SK-N-SH treated with all-trans-retinoic acid at 6 μM for 48 hours (cell line): ENCODE data around the gene TGFBI.

Source experiments
- ATAC-seq: fragments of 200-7000 bp; cut with Tn5 transposase; 3 replicates; pipeline ENCODE4 v1.9.1; 2020; ENCODE audit warnings: mild to moderate bottlenecking, moderate library complexity
- BACH2 ChIP-seq: fragments of 250-450 bp; sonication (Bioruptor Pico); IDR thresholded peaks from 2 replicates; pipeline ENCODE4 v1.9.0; 2021; ENCODE audit warnings: mild to moderate bottlenecking, borderline replicate concordance
- CSDC2 ChIP-seq: fragments of 250-450 bp; sonication (Bioruptor Pico); IDR thresholded peaks from 2 replicates; pipeline ENCODE4 v1.5.0; 2020; ENCODE audit warnings: mild to moderate bottlenecking, moderate library complexity
- ESRRG ChIP-seq: fragments of 250-450 bp; sonication (Bioruptor Pico); IDR thresholded peaks from 2 replicates; pipeline ENCODE4 v1.6.1; 2021; ENCODE audit warnings: mild to moderate bottlenecking
- GLIS3 ChIP-seq: fragments of 250-450 bp; sonication (Bioruptor Pico); IDR thresholded peaks from 2 replicates; pipeline ENCODE4 v1.5.0; 2020; ENCODE audit warnings: mild to moderate bottlenecking, moderate library complexity
- ISL1 ChIP-seq: fragments of 250-450 bp; sonication (Bioruptor Pico); IDR thresholded peaks from 2 replicates; pipeline ENCODE4 v2.1.2; 2022; ENCODE audit warnings: mild to moderate bottlenecking, moderate library complexity
- OSR1 ChIP-seq: fragments of 250-450 bp; sonication (Bioruptor Pico); IDR thresholded peaks from 2 replicates; pipeline ENCODE4 v1.8.0; 2022; ENCODE audit warnings: moderate library complexity, mild to moderate bottlenecking, inconsistent platforms
- RARB ChIP-seq: fragments of 250-450 bp; sonication (Bioruptor Pico); IDR thresholded peaks from 2 replicates; pipeline ENCODE4 v1.8.0; 2021; ENCODE audit warnings: mild to moderate bottlenecking, moderate library complexity
- SNAI2 ChIP-seq: fragments of 250-450 bp; sonication (Bioruptor Pico); IDR thresholded peaks from 2 replicates; pipeline ENCODE4 v1.5.0; 2020; ENCODE audit warnings: mild to moderate bottlenecking, moderate library complexity
- TCF4 ChIP-seq: fragments of 250-450 bp; sonication (Bioruptor Pico); IDR thresholded peaks from 2 replicates; pipeline ENCODE4 v1.8.0; 2021; ENCODE audit warnings: mild to moderate bottlenecking, moderate library complexity, borderline replicate concordance
- TOX ChIP-seq: fragments of 250-450 bp; sonication (Bioruptor Pico); IDR thresholded peaks from 2 replicates; pipeline ENCODE4 v1.8.0; 2021; ENCODE audit warnings: mild to moderate bottlenecking, moderate library complexity, borderline replicate concordance
- ZC3H10 ChIP-seq: fragments of 250-450 bp; sonication (Bioruptor Pico); IDR thresholded peaks from 2 replicates; pipeline ENCODE4 v1.5.1; 2021; ENCODE audit warnings: mild to moderate bottlenecking, moderate library complexity
- ZFP3 ChIP-seq: fragments of 250-450 bp; sonication (Bioruptor Pico); IDR thresholded peaks from 2 replicates; pipeline ENCODE4 v1.5.0; 2020; ENCODE audit warnings: mild to moderate bottlenecking, moderate library complexity
- ZFP30 ChIP-seq: fragments of 450-650 bp; formaldehyde crosslinking; IDR thresholded peaks from 2 replicates; pipeline ENCODE4 v1.5.0; 2022; ENCODE audit warnings: mild to moderate bottlenecking, moderate library complexity
- ZNF565 ChIP-seq: fragments of 450-650 bp; formaldehyde crosslinking; conservative IDR thresholded peaks from 2 replicates; pipeline ENCODE4 v1.5.0; 2020; ENCODE audit warnings: low read depth, mild to moderate bottlenecking, moderate library complexity
- ZNF70 ChIP-seq: fragments of 450-650 bp; formaldehyde crosslinking; IDR thresholded peaks from 2 replicates; pipeline ENCODE4 v1.5.0; 2020; ENCODE audit warnings: mild to moderate bottlenecking, moderate library complexity
- ZNF8 ChIP-seq: fragments of 450-650 bp; formaldehyde crosslinking; IDR thresholded peaks from 2 replicates; pipeline ENCODE4 v1.5.0; 2020; ENCODE audit warnings: mild to moderate bottlenecking, moderate library complexity
- TF ChIP-seq, protein P1 (sequence below): fragments of 250-450 bp; sonication (Bioruptor Pico); IDR thresholded peaks from 2 replicates; pipeline ENCODE4 v1.8.0; 2021; ENCODE audit warnings: low read depth, mild to moderate bottlenecking, moderate library complexity, borderline replicate concordance
- TF ChIP-seq, protein P2 (sequence below): fragments of 250-450 bp; sonication (Bioruptor Pico); IDR thresholded peaks from 2 replicates; pipeline ENCODE4 v1.8.0; 2020; ENCODE audit warnings: mild to moderate bottlenecking, moderate library complexity, borderline replicate concordance
- TF ChIP-seq, protein P3 (sequence below): fragments of 250-450 bp; sonication (Bioruptor Pico); IDR thresholded peaks from 2 replicates; pipeline ENCODE4 v1.5.0; 2020; ENCODE audit warnings: mild to moderate bottlenecking, moderate library complexity
- TF ChIP-seq, protein P4 (sequence below): fragments of 250-450 bp; sonication (Bioruptor Pico); IDR thresholded peaks from 2 replicates; pipeline ENCODE4 v1.5.1; 2021; ENCODE audit warnings: mild to moderate bottlenecking, moderate library complexity

Gene TGFBI

DNA sequence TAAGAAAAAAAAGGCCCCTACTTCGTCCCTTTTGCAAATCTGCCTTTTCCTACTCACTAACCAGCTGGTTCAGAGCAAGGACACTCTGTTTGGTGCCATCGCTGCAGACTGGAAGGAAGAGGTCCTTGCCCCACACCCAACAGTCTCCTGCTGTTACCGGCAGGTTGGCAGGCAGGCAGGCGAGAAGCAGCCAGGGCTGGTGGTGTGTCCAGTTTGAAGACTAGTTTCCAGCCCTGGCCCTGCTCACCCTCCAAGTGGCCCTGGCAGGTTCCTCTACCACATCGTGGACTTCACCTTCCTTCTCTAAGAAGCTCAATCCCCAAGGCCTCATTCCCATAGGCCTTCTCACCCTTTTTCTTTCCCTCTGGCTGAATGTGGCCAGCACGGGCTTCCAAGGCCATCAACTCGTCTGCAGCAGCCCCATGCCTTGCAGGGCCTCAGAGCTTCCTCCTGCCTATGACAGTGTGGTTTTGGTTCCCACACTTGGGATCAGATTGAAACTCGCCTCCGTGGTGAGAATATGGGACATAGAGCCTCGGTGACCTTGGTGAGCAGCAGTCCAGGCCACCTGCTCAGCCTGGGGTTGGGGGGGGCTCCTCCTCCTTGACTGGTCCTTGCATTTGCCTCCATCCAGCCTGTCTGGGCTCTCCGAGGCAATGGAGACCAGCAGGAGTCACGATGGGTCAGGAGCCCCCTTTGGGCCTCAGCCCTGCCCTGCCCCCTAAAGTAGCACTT lies 22.9 kb downstream of the TGFBI start:
- TF ChIP-seq ZC3H10, result no peak
- no peak for ATAC-seq

DNA sequence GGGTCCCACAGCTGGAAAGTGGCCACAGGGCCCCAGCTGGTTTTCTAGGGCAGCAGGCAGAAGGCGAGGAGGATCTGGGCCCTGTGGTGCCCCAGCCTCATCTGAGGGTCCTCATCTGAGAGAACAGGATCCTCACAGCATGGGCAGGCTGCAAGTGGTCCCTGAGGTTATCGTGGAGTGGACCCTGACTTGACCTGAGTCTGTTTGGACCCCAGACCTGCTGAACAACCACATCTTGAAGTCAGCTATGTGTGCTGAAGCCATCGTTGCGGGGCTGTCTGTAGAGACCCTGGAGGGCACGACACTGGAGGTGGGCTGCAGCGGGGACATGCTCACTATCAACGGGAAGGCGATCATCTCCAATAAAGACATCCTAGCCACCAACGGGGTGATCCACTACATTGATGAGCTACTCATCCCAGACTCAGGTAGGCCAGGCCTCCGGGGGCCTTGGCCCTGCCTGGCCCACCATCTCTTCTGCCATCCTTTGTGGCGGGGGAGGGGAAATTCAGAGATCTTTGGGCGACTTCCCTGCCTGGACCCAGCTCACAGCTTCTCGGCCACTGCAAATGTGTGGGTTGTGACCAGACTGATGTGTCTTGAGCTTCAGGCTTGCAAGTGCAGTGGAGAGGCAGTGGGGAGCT lies 24.0 kb downstream of the TGFBI start:
- TF ChIP-seq GLIS3 (CRISPR knock-in tag) (no peak), CSDC2 (CRISPR knock-in tag) (no peak), ZNF70 (CRISPR knock-in tag) (no peak), ZNF8 (CRISPR knock-in tag) (no peak), SNAI2 (CRISPR knock-in tag) (no peak), BACH2 (CRISPR knock-in tag) (no peak), ESRRG (CRISPR knock-in tag) (no peak), TOX (no peak), ZC3H10 (no peak), TCF4 (no peak), ISL1 (CRISPR knock-in tag) (no peak), ZFP3 (CRISPR knock-in tag) (no peak), RARB (CRISPR knock-in tag) (no peak), OSR1 (CRISPR knock-in tag) (no peak), ZFP30 (CRISPR knock-in tag) (no peak)
- TF ChIP-seq, protein P1, sequence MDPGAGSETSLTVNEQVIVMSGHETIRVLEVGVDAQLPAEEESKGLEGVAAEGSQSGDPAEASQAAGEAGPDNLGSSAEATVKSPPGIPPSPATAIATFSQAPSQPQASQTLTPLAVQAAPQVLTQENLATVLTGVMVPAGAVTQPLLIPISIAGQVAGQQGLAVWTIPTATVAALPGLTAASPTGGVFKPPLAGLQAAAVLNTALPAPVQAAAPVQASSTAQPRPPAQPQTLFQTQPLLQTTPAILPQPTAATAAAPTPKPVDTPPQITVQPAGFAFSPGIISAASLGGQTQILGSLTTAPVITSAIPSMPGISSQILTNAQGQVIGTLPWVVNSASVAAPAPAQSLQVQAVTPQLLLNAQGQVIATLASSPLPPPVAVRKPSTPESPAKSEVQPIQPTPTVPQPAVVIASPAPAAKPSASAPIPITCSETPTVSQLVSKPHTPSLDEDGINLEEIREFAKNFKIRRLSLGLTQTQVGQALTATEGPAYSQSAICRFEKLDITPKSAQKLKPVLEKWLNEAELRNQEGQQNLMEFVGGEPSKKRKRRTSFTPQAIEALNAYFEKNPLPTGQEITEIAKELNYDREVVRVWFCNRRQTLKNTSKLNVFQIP (CRISPR knock-in tag), result no peak
- TF ChIP-seq, protein P2, sequence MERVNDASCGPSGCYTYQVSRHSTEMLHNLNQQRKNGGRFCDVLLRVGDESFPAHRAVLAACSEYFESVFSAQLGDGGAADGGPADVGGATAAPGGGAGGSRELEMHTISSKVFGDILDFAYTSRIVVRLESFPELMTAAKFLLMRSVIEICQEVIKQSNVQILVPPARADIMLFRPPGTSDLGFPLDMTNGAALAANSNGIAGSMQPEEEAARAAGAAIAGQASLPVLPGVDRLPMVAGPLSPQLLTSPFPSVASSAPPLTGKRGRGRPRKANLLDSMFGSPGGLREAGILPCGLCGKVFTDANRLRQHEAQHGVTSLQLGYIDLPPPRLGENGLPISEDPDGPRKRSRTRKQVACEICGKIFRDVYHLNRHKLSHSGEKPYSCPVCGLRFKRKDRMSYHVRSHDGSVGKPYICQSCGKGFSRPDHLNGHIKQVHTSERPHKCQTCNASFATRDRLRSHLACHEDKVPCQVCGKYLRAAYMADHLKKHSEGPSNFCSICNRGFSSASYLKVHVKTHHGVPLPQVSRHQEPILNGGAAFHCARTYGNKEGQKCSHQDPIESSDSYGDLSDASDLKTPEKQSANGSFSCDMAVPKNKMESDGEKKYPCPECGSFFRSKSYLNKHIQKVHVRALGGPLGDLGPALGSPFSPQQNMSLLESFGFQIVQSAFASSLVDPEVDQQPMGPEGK (CRISPR knock-in tag), result no peak
- TF ChIP-seq, protein P3, sequence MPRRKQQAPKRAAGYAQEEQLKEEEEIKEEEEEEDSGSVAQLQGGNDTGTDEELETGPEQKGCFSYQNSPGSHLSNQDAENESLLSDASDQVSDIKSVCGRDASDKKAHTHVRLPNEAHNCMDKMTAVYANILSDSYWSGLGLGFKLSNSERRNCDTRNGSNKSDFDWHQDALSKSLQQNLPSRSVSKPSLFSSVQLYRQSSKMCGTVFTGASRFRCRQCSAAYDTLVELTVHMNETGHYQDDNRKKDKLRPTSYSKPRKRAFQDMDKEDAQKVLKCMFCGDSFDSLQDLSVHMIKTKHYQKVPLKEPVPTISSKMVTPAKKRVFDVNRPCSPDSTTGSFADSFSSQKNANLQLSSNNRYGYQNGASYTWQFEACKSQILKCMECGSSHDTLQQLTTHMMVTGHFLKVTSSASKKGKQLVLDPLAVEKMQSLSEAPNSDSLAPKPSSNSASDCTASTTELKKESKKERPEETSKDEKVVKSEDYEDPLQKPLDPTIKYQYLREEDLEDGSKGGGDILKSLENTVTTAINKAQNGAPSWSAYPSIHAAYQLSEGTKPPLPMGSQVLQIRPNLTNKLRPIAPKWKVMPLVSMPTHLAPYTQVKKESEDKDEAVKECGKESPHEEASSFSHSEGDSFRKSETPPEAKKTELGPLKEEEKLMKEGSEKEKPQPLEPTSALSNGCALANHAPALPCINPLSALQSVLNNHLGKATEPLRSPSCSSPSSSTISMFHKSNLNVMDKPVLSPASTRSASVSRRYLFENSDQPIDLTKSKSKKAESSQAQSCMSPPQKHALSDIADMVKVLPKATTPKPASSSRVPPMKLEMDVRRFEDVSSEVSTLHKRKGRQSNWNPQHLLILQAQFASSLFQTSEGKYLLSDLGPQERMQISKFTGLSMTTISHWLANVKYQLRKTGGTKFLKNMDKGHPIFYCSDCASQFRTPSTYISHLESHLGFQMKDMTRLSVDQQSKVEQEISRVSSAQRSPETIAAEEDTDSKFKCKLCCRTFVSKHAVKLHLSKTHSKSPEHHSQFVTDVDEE (CRISPR knock-in tag), result no peak
- TF ChIP-seq, all 23 proteins: peak for 0

DNA sequence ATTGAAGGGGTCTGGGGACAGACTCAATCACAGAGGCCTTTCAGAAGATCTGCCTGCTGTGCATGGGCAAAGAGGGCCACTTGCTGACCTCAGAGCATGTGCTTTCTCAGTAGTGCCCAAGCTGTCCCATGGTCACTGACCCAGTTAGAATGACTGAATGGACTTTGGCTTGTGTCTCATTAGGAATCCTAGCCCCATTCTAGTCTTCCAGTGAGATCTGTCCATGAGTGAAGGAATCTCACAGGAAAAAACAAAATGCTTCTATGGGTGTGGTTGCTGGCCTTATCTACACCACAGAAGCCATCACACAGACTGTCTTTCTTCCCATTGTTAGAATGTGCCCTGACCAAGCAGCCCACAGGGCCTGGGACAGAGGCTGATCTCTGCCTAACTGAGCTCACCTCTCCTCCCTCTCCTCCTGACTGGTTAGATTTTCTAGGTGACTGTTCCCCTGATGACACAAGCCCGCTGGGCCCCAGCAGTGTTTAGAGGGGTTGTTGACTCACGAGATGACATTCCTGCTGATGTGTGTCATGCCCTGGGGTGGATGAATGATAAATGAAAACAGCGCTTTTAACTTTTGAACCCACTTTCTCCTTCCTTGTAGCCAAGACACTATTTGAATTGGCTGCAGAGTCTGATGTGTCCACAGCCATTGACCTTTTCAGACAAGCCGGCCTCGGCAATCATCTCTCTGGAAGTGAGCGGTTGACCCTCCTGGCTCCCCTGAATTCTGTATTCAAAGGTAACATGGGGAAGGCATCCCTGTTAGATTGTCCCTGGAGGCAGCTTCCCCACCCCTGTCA lies 24.8 kb downstream of the TGFBI start:
- peak; percentile 63 for ATAC-seq

More for the DNA sequence above, 24.0 kb downstream of the TGFBI start:
- no peak for ATAC-seq

More for the DNA sequence above, 24.8 kb downstream of the TGFBI start:
- TF ChIP-seq TOX (peak; percentile 58; the same call in 1 of the 2 replicates), ZNF565 (CRISPR knock-in tag) (no peak), ISL1 (CRISPR knock-in tag) (peak; percentile 57; the same call in 1 of the 2 replicates), RARB (CRISPR knock-in tag) (peak; percentile 13; the same call in 1 of the 2 replicates), ZC3H10 (0 out of 2 replicates have a peak, but pooled peaks have one; percentile 44), ZNF8 (CRISPR knock-in tag) (no peak), ESRRG (CRISPR knock-in tag) (no peak)
- TF ChIP-seq, protein P1 (CRISPR knock-in tag), result no peak
- TF ChIP-seq, protein P4, sequence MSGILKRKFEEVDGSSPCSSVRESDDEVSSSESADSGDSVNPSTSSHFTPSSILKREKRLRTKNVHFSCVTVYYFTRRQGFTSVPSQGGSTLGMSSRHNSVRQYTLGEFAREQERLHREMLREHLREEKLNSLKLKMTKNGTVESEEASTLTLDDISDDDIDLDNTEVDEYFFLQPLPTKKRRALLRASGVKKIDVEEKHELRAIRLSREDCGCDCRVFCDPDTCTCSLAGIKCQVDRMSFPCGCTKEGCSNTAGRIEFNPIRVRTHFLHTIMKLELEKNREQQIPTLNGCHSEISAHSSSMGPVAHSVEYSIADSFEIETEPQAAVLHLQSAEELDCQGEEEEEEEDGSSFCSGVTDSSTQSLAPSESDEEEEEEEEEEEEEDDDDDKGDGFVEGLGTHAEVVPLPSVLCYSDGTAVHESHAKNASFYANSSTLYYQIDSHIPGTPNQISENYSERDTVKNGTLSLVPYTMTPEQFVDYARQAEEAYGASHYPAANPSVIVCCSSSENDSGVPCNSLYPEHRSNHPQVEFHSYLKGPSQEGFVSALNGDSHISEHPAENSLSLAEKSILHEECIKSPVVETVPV (CRISPR knock-in tag), result no peak
